ENCODE results near the gene CACNA1D.

DNA sequence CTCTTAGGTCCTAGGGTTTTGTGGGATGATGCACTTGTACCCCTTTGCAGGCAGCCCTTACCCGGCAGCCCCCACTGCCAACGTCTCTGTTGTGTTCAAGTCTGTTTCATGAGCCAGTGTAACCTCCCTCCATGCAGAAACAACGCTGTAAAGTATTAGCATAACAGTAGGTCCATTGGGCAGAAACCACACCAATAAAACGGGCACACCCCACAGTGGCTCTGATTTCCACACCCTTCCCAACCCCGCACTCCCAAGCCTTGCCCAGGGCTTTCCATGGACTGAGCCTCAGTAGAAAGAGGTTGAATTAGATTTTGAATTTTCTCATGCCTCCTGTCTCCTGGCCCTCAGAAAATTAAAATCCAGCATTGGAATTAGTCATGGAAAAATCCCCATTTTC, 124.5 kb downstream of the CACNA1D start:
- TF ChIP-seq ELF4 (IDR thresholded peaks at IDR 0.05): no peak
- TF ChIP-seq BHLHE40 (IDR thresholded peaks at IDR 0.05; ENCODE audit: borderline replicate concordance): no peak
- TF ChIP-seq SUZ12 (IDR thresholded peaks at IDR 0.05): no peak
- TF ChIP-seq FOXK2 (IDR thresholded peaks at IDR 0.05): no peak
- TF ChIP-seq ZNF384 (IDR thresholded peaks at IDR 0.05): no peak
- TF ChIP-seq NFRKB (IDR thresholded peaks at IDR 0.05): no peak
- no peak for TF ChIP-seq PKNOX1 (IDR thresholded peaks at IDR 0.05)
- no peak for TF ChIP-seq SP1 (IDR thresholded peaks at IDR 0.05)
- TF ChIP-seq TARDBP (IDR thresholded peaks at IDR 0.05): no peak
- TF ChIP-seq CTBP1 (IDR thresholded peaks at IDR 0.05; ENCODE audit: borderline replicate concordance): no peak
- TF ChIP-seq HDGF (IDR thresholded peaks at IDR 0.05; ENCODE audit: borderline replicate concordance): no peak

Data from HEK293T (cell line).